CMK (cell line): ENCODE data around the gene OTX1.

ENCODE experiments used
- DNase-seq: peaks from one replicate; pipeline ENCODE4 v3.0.0-alpha.2; 2010; ENCODE audit warnings: low read depth

The OTX1 gene

DNA sequence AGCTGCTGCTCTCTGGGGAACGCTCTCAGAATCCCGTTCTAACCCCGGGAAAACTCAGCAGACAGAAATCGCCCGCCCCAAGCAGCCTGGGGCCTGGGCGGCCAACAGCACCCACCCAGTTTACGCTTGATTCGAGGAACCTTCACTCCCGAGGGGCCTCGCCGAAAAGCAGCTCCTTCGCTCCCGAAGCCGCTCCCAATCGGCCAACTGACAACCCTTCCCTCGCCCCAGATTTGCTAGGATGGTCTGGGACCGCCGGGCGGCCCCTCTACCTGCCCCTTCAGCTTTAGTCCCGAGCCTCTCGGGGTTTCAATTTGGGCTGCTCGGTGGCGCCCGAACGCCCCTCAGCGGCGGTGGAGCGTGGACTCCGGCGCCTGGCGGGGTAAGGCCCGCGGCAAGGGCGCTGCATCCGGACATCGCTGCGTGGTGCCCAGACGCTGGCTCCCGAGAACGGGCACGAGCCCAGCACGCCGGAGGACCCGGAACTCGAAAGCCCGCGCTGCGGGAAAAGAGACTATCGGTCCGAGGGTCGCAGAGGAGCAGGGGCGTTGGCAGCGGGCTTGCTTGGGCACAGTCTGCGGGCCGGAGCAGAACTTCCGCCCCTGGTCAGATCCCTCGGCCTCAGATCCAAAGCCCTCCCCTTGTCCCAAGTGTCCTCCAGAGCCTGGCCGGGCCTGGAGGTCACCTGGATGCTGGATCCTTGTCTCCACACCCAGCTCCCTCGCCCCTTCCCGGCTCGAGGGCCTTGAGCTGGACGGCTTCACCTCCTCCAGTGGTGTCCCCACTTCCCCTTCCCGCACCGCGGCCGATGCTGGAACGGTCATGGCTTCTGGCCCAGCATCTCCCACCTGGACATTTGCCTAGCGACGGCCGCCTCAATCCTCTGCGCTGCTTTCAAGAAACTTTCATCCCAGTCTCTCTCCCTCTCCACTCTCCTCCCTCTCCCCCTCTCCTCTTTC, 3.0 kb upstream of the OTX1 start:
- no peak for DNase-seq

DNA sequence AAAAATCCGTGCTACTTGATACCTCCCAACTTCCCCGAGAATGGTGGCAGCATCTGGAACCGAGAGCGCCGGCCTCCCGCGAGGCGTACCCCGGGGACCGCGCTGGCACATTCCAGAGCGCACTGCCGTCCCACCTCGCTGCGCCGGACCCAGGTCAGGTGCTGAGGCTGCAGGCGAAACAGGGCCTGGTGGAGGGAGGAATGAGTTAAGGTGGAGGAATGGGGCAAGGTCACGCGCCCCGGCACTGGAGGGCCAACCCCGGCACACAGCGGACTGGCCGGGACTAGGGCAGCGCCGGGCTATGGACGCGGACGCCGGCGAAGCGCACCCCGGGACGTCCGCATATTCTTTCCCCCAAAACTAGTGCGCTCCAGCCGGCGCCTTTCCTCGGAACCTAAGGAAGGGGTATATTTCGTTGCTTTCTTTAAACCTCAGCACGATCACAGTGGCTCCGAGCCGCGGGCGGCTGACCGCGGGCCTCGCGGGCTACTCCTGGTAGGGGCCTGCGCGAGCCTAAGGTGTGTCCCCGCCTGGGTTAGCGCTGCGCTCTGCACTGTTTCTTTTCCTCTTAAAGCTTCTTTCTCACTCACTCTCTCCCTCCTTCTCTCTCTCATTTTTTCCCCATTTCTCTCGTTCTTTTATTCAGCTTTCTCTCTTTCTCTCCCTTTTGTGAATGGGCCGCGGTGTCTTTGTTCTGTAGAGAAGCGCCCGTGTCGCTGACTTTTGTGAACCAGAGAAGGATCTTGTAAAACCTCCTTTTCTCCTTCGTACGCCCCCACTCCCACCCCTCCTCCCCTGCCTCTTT, 2.1 kb upstream of the OTX1 start:
- no peak for DNase-seq

DNA sequence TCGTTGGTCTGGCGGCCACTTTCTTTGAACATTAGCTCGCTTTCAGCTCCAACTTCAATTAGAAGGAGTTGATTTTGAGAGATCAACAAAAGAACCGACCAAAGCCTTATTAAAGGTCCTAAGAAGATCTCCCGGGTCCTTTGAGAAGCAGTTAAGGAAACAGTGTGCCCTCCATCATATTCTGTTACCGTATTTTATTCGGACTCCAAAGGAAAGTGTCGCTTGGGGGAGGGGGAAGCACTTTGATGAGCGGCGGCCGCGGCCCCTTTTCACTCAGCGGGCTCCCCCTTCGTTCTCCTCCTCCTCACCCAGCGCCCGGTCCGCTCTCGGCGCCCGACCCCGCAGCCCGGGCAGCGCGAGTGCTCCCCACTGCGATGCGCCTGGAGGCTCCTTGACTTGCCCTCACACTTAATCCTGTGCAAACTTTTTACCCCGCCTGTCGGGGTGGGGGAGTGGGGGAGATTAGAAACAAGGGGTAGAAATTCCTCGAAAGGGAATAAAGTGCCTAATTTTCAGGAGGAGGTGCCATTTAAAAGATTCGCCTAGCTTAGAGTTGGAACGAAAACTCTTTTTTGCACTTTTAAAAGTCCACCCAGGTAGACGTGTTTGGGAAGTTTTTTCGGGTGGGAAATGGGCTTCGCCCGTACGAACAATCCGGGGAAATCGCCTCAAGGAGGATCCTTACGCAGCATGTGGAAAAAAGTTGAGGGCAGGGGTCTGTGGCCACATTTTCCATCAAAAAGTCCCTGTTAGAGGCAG, 1.2 kb upstream of the OTX1 start:
- DNase-seq, result no peak

DNA sequence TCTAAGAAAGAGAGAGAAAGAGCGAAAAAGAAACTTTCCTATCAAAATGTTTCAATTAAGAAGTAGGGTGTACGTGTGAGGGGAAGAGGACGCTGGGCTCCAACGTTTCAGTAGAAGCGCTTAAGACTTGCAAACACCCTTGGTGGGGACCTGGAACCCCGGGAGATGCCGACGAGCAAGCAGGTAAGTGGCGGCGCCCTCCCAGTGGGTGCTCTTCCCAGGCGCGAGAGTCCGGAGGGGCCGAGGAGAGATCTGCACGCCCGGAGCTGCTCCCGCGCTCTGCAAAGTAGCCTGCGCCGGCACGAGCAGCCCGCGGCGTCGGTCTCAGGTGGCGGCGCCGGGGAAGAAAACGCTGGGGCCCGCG, 678 bp upstream of the OTX1 start:
- no peak for DNase-seq

DNA sequence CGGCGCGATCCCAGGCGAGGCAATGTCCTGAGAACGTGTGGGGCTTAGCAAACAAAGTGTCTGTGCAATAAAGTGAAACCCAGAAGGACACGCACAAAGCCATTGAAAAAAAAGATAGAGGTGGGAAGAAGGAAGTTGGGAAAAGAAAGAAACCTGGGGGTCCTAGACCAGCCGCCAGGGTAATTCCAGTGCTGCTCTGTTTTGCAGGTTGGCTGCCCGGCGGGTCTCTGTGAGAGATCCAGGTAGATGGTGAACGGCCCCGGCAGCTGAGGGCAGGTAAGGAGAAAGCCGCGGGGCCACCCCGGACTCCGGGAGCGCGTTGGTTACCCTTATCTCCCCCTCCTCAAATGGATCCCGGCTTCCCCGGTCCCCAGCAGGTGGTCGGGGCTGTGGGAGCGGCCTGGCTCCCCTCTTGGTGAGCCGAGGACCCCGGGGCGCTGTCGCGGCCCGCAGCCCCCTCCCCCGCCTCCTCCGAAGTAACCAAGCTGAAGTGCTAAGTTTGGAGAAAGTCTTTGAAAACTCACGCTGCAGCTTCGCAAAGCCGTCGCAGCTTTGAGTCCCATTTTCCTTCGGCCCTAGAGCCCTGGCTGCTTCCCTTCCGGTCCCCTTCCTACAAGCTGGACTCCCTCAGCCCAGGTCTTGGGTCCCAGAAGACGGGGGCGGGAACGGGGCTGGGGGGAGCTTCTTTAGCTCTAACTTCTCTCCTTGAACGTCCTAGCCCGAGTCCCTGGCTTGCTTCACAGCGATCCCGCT, 588 bp downstream of the OTX1 start:
- DNase-seq, result no peak

DNA sequence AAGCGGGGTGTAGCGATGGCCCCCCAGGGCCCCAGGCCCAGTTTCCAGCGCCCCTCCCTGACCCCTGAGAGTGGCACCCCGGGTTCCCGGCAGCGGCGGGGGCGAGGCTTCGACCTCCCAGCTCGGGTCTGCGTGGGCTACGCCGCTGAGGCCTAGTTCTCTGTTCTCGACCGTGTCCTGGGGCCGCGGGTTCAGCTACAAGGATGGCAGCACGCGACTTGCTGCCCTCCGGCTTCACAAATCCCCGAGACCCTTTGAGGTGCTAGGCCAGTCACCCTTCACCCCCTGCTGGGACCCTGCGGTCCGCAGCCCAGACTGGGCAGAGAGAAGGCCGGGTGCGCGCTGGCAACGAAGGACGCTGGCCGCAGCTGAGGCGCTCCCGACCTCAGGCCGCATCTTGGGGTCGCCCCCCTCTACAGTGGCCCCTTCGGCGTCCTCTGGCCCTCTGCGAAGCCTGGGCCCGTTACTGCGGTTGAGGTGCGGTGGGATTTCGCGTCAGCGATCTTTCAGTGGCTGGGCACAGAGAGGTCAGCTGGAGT, 1.2 kb downstream of the OTX1 start:
- DNase-seq, result no peak

DNA sequence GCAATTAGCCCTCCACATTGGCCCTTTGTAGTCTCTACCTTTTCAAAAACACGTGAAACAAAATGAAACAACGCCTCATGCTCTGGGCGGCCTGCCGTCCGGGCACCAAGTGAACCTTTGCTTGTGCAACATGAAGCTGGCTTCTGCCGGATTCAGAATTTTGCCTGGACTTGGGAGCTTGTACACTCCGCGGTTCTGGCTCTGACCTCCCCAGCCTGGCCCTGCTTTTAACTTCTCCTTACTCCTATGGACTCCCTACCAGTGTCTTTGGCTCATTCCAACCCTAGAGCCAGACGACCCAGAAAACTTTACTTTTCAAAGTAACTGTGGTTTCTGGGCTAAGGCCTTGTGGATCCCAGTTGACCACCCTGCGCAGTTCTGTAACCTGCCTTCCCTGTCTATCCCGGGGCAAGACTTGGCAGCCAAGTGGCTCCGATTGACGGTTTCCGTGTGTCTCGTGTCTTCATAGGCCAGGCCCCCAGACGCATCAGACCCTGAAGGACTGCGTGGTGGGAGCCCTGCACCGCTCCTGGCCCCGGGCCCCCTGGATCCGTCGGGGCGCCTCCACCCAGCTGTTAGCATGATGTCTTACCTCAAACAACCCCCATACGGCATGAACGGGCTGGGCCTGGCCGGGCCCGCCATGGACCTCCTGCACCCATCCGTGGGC, 1.9 kb downstream of the OTX1 start:
- DNase-seq, result no peak

DNA sequence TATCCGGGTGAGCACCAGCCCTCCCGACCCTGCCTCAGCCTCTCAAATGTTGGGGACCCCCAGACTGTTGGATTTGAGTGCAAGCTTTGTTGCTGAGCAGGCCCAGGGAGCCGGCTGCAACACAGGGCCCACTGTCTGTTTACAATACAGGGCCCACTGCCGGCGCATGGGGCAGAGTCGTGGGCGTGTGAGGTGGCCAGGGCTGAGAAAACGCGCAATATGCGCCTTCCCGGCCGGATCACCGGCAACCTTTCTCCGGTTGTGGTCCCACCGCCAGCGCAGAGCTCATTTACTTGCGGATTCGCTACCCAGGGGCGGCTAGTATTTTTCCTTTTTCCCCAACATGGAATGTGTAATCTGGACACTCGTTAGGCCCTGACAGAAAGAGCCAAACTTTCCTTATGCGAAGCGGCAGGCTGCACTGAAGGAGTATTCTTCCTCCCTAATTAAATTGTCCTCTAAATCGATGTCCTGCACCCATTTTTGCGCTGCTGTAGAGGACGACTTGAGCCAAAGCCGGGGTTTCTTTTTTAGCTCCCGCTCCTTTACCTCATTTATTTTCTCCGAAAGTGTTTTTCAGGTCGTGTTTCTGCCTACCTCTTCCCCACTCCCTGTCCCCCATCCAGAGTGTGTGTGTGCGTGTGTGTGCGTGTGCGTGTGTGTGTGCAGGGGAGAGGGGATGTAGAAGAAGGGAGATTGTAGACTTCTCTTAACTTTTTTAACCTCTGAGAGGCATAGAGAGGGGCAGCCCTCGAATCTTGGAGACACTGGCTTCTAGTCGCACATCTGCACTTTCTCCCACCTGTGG, 2.7 kb downstream of the OTX1 start:
- no peak for DNase-seq

DNA sequence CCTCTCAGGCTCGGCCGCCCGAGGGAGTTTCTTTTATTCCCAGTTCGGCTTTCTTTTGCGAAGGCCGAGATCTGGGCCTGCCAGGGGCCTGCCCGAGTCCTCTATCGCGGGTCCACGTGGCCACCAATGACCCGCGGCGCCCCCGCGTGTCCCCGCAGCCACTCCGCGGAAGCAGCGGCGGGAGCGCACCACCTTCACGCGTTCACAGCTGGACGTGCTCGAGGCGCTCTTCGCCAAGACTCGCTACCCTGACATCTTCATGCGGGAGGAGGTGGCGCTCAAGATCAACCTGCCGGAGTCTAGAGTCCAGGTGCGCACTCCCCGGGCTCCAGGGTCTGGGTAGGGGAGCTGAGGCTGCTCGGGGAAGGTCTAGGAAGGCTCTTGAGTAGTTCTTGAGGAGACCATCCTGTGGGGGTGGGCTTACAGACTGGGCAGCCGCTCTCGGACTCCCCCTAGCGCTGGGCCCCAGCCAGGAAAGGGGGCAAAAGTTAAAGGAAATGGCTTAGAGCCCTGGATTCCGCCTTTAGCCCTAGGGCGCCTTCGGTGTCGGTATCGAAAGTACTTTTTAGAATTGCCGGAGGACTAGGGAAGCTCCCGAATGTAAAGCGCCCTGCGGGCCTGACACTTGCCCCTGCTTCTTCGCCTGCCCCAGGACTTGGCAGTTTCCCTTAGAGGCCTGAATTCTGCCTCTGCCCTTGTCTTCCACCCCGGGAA, 3.4 kb downstream of the OTX1 start:
- no peak for DNase-seq

DNA sequence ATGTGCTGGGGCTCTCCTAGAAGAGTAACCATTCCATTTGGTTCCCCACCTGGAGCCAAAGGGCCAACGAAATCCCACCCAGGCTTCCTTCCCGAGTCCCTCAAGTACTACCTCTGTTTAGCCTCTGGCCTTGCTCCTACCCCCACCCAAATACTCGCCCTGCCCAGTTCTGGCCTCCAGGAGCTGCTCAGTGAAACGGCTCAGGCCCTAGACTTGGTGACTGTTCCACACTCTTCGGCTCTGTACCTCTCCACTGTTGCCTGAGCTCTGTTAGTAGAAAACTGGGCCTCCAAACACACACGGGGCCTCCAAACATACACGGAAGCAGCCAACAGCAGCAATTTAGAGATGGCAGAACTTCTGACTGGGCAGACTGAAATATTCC, 4.2 kb downstream of the OTX1 start:
- DNase-seq, result no peak

DNA sequence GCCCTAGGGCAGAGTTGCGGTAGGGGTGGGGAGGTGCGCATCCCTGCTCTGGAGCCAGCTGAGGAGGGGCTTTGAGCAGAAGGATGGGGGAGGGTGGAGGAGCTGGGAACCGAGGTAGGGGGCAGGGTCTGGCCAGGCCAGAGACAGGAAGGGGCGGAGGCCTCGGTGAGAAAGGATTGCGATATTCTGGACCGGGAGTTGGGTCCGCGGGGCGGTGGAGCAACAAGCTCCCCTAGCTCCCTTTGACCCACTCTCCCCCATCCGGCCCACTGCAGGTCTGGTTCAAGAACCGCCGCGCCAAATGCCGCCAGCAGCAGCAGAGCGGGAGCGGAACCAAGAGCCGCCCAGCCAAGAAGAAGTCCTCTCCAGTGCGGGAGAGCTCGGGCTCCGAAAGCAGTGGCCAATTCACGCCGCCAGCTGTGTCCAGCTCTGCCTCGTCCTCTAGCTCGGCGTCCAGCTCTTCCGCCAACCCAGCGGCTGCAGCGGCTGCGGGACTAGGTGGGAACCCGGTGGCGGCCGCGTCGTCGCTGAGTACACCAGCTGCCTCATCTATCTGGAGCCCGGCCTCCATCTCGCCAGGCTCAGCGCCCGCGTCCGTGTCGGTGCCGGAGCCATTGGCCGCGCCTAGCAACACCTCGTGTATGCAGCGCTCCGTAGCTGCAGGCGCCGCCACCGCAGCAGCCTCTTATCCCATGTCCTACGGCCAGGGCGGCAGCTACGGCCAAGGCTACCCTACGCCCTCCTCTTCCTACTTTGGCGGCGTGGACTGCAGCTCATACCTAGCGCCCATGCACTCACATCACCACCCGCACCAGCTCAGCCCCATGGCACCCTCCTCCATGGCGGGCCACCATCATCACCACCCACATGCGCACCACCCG, 4.8 kb downstream of the OTX1 start:
- no peak for DNase-seq

DNA sequence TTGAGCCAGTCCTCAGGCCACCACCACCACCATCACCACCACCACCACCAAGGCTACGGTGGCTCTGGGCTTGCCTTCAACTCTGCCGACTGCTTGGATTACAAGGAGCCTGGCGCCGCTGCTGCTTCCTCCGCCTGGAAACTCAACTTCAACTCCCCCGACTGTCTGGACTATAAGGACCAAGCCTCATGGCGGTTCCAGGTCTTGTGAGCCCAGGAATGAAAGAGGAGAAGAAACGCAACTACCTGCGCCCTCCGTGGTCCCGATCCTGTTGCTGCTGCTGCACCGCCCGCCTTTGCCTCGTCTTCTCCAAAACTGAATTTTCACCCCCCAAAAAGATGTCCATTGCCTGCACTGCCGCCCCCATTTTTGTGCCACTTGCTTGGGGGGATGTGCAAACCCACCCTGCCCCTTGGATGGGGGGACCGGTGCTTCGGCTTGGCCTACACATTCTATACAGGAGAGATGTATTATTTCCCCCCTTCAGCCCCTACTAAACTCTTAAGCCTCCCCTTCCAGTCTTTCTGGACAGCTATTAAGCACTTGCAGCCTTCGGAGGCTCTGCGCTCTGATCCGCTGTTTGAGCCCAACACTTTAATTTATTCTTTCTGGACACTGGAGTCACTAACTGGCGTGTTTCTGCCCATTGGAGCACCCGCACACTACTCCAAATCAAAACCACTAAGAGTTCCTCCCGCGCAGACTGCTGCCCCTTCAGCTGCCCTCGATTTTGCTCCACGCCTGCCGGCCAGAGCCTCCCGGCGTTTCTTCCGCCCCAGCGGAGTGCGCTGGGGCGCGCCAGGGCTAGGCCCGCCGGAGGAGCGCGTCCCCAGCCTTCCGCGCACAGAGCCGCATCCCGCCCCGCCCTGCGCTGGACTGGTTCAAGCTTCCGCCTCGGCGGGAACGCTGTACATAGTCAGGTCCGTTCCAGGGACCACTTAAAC, 5.7 kb downstream of the OTX1 start:
- no peak for DNase-seq

DNA sequence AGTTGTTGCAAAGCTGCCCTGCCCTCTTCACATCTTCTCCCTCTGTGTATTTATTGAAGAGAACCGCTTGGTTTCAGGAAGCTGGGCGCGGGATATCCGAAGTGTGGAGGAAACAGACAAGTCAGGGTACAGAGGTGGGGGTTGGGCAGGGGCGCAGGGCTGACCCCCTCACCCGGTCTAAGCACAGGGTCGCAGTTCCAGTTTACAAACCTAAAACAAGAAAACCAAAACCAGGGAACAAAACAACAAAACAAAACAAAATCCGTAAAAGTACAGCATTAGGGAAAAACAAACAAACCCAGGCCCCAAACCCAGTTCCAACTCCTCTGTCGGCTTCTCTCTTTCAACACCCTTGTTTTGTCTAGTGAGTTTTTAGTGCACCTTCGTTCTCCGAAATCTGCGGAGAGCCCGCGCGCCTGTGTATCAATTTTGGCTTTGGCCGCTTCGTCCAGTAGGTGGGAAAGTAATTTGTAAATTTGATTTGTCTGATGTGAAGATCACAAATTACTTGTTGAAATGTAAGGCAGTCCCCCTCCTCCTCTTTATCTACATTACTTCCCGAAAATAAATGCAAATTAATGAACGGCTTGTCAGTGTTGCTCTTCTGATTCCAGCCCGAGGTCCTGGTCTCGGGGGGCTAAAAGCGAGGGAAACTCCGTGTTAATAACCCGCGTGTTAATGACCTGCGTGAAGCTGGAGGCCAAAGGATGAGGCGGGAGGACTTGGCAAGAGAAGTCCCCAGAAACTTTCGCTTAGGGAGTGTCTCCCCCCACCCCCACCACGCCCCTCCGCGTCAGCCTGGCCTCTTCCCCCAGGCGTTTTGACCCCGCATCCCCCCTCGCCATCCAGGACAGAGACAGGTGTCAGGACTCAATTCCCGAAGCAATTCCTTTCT, 6.9 kb downstream of the OTX1 start:
- no peak for DNase-seq

DNA sequence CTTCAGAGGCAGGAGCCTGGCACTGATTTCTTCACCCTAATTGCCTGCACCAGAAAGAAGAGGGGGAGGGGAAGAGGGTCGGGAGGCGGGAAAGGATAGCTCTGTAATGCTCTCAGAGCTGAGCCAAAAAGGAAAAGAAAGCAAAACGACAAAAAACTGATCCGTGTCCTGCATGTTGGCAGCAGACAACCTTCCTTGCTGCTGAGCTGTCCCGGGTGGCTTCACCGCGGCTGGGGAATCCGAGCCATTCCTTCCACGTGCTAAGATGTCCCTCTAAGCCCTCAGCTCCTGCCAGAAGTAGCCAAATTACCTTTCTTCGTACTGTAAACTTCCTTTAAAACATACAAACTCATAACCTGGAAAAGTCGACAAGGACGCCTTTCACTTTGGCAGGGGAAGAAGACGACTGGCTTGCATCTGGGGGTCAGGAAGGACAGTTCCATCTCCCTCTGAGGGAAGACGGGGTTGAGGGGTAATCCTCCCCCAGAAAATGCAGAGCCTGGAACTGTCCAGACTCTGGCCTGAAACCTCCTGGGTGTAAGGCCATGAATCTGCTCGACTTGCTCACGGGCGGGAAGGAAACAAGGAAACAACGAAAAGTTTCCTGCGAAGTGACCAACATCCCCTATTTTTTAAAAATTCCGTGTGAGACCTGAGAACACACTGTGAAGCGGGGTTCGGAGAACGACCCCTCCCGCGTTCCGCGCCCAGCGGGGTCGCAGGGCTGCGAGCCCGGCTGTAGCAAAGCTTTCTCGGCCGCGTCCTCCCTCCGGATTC, 7.7 kb downstream of the OTX1 start:
- DNase-seq, result no peak
